Breast epithelium (tissue), 3 donors: ENCODE data around the gene RTP3.

ENCODE experiments used
- POLR2AphosphoS5 ChIP-seq, 3 donors: sonication (generic); formaldehyde crosslinking; IDR thresholded peaks; one replicate each; pipeline ENCODE4 v1.6.1; 2017; ENCODE audit warnings: antibody characterized with exemption in 3 of 3
- TF ChIP-seq, protein P1 (sequence below), 3 donors: fragments of 450-650 bp; IDR thresholded peaks; one replicate each; pipeline ENCODE4 v1.5.1; 2016 to 2017; ENCODE audit warnings: antibody characterized with exemption in 3 of 3, mild to moderate bottlenecking in 3 of 3, moderate library complexity in 3 of 3

DNA sequence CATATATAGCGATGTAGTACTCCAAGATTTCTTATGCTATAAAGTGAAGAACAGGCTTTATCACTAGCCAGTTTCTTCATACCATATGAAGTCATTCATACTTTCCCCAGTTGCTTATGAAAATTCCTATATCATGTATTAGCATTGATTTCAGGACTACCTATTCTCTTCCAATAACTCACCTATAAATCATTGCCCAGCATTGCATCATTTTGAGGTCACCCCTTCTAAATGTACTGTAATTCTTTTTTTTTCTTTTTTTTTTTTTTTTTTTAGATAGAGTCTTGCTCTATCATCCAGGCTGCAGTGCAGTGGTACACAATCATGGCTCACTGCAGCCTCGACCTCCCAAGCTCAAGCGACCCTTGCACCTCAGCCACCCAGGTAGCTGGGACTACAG lies 27.1 kb downstream of the RTP3 start:
- no peak for TF ChIP-seq POLR2AphosphoS5 (IDR thresholded peaks at IDR 0.05)
- TF ChIP-seq, protein P1, sequence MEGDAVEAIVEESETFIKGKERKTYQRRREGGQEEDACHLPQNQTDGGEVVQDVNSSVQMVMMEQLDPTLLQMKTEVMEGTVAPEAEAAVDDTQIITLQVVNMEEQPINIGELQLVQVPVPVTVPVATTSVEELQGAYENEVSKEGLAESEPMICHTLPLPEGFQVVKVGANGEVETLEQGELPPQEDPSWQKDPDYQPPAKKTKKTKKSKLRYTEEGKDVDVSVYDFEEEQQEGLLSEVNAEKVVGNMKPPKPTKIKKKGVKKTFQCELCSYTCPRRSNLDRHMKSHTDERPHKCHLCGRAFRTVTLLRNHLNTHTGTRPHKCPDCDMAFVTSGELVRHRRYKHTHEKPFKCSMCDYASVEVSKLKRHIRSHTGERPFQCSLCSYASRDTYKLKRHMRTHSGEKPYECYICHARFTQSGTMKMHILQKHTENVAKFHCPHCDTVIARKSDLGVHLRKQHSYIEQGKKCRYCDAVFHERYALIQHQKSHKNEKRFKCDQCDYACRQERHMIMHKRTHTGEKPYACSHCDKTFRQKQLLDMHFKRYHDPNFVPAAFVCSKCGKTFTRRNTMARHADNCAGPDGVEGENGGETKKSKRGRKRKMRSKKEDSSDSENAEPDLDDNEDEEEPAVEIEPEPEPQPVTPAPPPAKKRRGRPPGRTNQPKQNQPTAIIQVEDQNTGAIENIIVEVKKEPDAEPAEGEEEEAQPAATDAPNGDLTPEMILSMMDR (IDR thresholded peaks at IDR 0.05), result no peak
